Stimulated activated CD4-positive, alpha-beta T cell treated with anti-CD3 and anti-CD28 coated beads, Interleukin-1b, Interleukin-23, amount 100 ng/mL, for 24 hours (primary cell): ENCODE data around the gene CDC25B.
"Not testable (repeated sequence)": the region's sequence is repeated elsewhere in the genome, so short reads cannot be mapped to it uniquely, and the experiment has no call there.

Source experiments
- DNase-seq, 4 experiments: peaks; one replicate each; pipeline ENCODE4 v3.0.0-alpha.2; 2020; ENCODE audit warnings: low read depth in 4 of 4, low spot score in 1 of 4

CDC25B gene

DNA sequence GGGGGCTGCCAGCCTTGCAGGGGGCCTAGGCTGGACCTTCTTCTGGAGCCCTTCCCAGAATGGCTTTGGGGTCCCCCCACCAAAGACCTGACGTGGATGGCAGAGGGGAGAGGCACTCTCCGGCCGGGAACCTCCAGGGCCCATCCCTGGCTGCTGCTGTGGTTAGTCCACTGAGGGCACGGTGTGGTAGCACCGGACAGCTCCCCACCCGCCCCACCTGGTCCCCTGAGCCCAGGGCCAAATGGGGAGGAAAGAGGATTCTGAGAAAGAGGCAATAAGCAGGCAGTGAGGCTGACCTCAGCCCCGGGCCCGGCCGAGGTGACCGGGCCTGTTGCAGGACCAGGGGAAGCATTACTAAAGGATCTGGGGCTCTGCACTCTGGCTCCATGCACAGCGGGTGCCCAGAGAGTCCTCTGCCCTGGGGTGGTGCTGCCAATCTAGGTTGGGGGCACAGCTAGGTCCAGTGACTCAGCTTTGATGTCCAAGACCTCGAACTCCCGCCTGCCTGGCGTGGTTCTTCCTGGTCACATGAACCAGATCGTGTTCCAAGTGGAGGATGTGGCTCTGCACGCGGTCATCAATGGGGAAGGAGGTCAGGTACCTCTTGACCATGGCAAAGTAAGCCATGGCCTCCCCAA, 11.8 kb upstream of the CDC25B start:
- no peak for DNase-seq

GRCh38 chr20:3784863-3785239, 11.3 kb upstream of the CDC25B start:
- DNase-seq = no peak

DNA sequence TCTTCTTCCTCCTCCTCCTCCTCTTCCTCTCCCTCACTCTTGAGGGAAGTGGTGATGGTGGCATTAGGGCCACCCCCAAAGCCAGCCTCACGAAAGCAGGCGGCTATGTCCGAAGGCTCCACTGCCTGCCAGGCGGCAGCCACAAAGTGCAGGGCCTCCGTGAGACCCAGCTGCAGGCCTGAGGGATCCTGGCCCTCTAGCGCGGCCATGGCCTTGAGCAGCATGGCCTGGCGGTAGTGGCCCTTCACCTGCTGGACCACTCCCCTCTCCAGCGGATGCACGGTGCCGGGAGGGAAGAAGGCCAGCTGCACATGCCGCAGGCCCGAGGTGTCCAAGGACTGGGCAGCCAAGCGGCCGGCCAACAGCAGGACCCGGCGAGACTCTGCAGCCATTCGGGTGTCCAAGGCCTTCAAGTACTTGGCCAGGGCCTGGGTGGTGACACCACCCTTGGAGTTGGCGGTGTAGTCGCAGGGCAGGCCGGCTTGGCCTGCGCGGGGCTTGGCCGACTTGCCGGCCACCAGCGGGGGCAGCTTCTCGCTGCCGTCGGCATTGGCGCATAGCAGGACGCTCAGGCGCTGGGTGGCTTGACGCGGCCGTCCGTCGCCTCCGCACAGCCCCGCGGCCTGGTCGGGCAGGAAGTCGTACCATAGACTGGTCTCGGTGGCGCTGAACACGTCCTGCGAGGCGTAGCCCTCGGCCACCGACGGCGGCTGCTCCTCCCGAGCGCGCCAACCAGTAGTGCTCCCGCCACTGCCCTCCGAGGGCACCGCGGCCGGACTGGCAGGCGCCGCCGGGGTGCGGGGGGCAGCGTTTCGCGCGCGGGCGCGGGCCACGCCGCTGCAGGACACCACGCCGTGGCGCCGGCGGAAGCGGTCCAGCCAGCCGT, 10.6 kb upstream of the CDC25B start:
- no peak for DNase-seq

DNA sequence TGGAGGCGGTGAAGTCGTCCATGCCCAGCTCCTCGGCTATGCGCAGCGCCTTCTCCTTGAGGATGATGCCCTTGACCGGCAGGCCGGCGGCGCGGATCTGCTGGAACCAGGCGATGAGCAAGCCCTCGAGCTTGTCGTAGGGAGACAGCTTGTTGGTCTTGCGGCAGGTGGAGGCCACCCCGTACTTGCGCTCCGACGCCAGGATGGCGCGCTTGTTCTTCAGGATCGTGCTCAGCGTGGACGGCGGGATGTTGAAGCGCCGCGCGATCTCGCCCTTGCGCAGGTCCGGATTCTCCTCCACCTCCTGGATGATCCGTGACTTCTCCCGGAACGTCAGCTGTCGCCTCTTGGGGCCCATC, 10.0 kb upstream of the CDC25B start:
- DNase-seq = no peak

DNA sequence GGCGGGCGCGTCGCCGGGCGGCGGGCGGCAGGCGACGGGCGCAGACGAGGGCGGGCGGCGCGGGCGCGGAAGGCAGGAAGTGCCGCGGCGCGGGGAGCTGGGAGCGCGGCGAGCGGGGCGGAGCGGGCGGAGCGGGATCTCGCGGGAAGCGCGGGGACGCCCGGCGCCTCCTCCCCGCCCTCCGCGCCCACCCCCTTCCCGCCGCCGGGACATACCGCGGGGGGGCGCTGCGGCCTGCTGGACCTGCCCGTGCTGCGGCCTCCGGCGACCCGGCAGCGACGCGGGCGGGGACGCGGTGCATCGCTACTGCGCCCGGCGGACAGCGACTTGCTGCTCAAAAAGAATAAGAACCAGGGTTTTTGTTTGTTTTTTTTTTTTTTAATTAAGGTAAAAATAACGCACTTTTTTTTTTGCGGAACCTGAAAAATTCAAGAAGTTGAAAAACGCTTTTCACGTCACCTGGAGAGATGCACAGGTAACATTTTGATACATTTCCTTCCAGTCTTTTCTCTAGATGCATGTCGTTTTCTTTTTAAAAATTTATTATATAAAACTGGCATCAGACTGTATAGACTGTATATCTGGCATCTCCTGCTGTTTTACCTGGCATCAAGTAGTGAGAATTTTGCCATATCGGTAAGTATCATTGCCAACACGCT, 9.3 kb upstream of the CDC25B start, which contains the start of gene CENPB:
CENPB (minus strand) TSS at position 76 of the 659 bp plus-strand sequence. CDS start 257 bp downstream, outside the sequence.
- DNase-seq = peak; percentile 77 to 90 (median 82)

- no peak for DNase-seq
Measured at GRCh38 chr20:3787324-3788014, 8.6 kb upstream of the CDC25B start.

DNA sequence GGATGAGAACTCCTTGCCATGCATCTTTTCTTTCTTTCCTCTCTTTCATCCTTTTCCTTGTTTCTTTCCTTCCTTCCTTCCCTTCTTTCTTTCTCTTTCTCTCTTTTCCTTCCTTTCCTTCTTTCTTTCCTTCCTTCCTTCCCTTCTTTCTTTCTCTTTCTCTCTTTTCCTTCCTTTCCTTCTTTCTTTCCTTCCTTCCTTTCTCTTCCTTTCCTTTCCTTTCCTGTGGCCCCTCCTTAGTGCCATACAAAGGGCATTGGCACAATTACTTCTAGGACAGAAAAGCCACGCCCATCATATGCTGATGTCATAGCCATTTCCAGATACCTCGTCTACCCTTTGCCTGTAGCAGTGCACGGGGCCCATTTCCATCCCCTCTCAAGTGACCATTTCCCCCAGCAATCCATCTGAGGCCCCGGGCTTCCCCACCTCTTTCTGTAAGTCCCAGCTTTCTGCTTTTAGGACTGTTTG, 7.4 kb upstream of the CDC25B start:
- DNase-seq = no peak

- DNase-seq = not testable (repeated sequence)
Measured at GRCh38 chr20:3789201-3789600, 6.9 kb upstream of the CDC25B start.

GRCh38 chr20:3794168-3794567, 1.9 kb upstream of the CDC25B start:
- not testable (repeated sequence) for DNase-seq

GRCh38 chr20:3794701-3795420, 1.2 kb upstream of the CDC25B start:
- no peak for DNase-seq

DNA sequence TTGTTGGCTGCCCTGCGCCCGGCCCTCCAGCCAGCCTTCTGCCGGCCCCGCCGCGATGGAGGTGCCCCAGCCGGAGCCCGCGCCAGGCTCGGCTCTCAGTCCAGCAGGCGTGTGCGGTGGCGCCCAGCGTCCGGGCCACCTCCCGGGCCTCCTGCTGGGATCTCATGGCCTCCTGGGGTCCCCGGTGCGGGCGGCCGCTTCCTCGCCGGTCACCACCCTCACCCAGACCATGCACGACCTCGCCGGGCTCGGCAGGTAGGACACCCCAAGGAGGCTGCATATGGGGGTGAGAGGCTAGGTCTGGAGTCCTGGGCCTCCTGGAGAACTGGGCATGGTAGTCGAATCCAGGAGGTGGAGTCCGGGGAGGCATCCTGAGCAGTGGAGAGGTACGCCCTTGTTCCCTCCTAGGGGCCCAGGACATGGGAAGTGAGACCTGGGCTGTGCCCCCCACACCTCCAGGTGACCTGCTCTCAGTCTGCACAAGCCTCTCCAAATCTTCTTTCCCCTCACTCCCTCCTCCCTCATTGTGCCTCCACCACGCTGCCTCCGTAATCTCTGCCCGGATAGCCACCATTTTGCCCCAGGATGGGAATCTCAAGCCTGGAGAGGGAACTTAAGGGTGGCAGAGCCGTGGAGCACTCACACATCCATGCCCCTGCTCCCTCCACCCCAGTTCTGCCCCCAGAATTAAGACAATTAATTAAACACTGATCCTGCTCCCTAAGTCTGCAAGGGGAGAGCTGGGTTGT, 541 bp downstream of the CDC25B start:
- no peak for DNase-seq

DNA sequence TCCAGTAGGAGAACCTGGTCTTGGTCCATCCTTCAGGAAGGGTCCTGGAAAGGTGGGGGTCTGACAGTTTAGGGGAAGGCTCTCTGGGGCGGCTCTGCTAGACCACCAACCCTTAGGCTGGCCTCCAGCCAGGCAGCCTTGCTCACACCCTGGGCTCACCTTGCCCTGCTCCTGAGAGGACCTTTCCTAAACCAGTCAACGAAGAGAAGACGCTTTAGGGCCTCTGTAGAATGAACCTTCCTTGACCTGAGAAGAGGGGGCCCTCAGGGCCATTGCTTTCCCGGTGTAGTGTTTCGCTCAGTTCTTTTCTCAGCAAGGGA, 1.1 kb downstream of the CDC25B start:
- no peak for DNase-seq

- DNase-seq = no peak
Measured at GRCh38 chr20:3797592-3798372, 1.7 kb downstream of the CDC25B start.

- no peak for DNase-seq
Measured at GRCh38 chr20:3798373-3798768, 2.3 kb downstream of the CDC25B start.

DNA sequence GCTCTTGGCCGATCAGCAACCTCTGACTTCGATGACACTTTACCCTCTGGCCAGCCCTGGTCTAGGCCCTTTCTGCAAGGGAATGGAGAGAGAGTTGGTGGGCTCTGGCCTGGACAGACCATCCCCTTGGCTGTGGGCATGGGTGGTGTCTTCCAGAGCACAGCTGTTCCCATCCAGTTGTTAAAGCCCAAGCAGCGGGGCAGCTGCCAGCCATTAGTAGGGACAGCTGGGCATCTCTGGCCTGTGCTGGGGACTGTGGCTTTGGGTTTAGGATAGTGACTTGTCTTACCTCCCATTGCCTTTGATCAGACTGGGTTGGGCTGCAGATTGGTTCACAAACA, 2.8 kb downstream of the CDC25B start:
- DNase-seq = no peak

DNA sequence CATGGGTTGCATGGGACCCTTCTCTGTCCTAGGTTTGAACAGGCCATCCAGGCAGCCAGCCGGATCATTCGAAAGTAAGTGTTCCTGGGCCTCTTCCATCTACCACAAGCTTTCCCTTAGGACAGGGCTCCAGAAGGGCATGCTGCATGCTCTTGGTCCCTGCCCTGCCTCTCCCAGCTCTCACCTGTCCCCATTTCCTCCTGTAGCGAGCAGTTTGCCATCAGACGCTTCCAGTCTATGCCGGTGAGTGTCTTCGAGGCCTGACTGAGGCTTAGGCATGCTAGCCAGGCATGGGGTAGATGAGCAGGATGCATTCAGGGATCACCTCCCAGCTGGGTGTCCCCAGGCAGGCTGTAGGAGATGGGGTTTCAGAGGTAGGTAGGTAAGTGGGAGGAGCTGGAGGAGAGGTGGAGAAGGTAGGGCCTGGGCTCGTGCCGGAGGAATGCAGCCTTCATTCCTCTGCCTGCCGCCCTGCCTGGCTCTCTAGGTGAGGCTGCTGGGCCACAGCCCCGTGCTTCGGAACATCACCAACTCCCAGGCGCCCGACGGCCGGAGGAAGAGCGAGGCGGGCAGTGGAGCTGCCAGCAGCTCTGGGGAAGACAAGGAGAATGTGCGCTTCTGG, 4.3 kb downstream of the CDC25B start:
- no peak for DNase-seq

DNA sequence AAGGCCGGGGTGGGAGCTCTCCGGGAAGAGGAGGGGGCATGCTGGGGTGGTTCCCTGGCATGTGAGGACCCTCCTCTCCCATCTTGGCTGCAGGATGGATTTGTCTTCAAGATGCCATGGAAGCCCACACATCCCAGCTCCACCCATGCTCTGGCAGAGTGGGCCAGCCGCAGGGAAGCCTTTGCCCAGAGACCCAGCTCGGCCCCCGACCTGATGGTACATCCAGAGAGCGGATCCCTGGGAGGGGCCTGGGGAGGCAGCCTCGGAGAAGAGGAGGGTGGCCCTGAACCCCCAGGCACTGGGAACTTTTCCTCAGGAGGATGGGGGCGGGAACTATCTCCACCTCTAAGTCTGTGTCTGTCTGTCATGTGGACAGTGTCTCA, 4.8 kb downstream of the CDC25B start:
- DNase-seq = no peak

DNA sequence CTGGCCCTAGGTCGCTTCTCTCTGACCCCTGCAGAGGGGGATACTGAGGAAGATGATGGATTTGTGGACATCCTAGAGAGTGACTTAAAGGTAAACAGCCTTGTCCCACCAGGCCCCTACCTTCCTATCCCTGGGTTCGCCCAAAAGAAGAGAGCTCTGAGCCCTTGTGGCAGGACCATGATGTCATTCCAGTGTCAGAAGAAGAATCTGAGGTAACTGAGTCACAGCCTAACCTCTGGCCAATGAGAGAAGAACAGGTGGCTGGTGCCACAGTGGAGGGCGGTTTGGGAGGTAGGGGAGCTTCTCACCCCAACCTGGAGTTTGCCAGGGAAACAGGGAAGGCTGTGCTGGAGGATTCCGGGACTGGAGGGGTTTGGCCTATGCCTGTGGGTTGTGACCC, 5.2 kb downstream of the CDC25B start:
- DNase-seq = no peak

DNA sequence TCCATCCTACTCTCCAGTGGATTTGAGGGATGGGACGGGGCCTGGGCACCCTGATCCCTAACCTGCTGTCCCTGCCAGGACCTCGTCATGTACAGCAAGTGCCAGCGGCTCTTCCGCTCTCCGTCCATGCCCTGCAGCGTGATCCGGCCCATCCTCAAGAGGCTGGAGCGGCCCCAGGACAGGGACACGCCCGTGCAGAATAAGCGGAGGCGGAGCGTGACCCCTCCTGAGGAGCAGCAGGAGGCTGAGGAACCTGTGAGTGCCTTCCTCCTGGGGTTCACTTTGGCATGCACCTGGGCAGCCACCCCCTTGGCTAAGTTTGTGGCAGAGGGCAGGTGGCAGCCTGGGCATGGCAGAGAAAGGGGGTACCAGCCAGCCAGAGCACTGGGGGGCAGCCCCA, 5.7 kb downstream of the CDC25B start:
- DNase-seq = no peak
